Spinal cord (tissue), 10 donors: ENCODE results near the gene TMA7. TPM values are rescaled to one million over a fixed set of nuclear protein-coding genes. Genes with fewer than 3 reads are reported as not detected.
"Not testable (repeated sequence)": the region's sequence is repeated elsewhere in the genome, so short reads cannot be mapped to it uniquely, and the experiment has no call there.

Experiments
- DNase-seq, 6 donors: peaks; one replicate each; pipeline versions ENCODE4 v3.0.0 to v3.0.0-alpha.2; 2013 to 2015; ENCODE audit warnings: low spot score in 6 of 6, low read depth in 4 of 6
- H3K27ac ChIP-seq: one replicate; pipeline ENCODE4 v1.5.1; 2013; ENCODE audit warnings: low read depth, low read length, control low read depth
- H3K27me3 ChIP-seq: one replicate; pipeline ENCODE4 v1.6.1; 2013; ENCODE audit warnings: low read length; ENCODE audit not compliant: control insufficient read depth, insufficient read depth
- H3K36me3 ChIP-seq: one replicate; pipeline ENCODE4 v1.6.1; 2013; ENCODE audit warnings: low read length; ENCODE audit not compliant: control insufficient read depth, insufficient read depth
- H3K4me1 ChIP-seq: one replicate; pipeline ENCODE4 v1.6.1; 2013; ENCODE audit warnings: low read length; ENCODE audit not compliant: control insufficient read depth, insufficient read depth
- H3K4me3 ChIP-seq: one replicate; pipeline ENCODE4 v1.5.1; 2013; ENCODE audit warnings: low read depth, low read length, control low read depth
- H3K9me3 ChIP-seq: one replicate; pipeline ENCODE4 v1.6.1; 2013; ENCODE audit warnings: low read length; ENCODE audit not compliant: control insufficient read depth, insufficient read depth
- WGBS: methylation state at CpG from one replicate; pipeline ENCODE4 v1.1.5; 2013; ENCODE audit warnings: missing lambda C conversion rate; ENCODE audit not compliant: insufficient coverage; 5-methylcytosine and 5-hydroxymethylcytosine counted together
- polyA plus RNA-seq, 2 donors: library from polyadenylated mRNA; unstranded; fragments of 120-200 nt; gene quantifications; one replicate each; pipeline ENCODE4 v1.2.1, GENCODE V29; 2013; ENCODE audit not compliant: insufficient read length in 2 of 2
- total RNA-seq, 2 donors: library from RNA; depleted of rRNA in 1 of 2; stranded (reverse); fragments of 120-200 nt in 1 of 2; fragments of >200 nt in 1 of 2; gene quantifications; one replicate each; pipeline versions ENCODE4 v1.2.3 to v1.2.4, GENCODE V29; 2013 to 2014
- donor health status: healthy.

The TMA7 gene
- total and polyA plus RNA-seq, 4 donors: 120 to 435 (median 331) TPM

DNA sequence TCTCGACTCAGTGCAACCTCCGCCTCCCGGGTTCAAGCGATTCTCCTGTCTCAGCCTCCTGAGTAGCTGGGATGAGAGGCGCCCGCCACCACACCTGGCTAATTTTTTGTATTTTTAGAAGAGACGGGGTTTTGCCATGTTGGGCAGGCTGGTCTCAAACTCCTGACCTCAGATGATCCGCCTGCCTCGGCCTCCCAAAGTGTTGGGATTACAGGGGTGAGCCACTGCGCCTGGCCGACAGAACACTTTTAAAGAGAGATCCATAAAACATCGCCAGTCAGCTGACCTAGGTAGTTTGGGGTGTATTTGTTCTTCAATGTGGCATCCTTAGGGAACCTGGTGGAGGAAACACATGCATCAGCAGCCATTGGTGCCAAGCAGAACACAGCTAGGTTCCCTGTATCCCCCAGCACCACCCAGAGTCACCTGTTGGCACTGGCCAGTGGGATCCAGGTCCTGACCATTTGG, 38.6 kb upstream of the TMA7 start:
- H3K27ac ChIP-seq, H3K27me3 ChIP-seq, DNase-seq, H3K4me3 ChIP-seq, H3K9me3 ChIP-seq, H3K4me1 ChIP-seq: not testable (repeated sequence)
- H3K36me3 ChIP-seq: peaks cover 49% of the 10 kb centered on the region
- WGBS: 97% methylated on average over 11 of the region's 12 CpGs

DNA sequence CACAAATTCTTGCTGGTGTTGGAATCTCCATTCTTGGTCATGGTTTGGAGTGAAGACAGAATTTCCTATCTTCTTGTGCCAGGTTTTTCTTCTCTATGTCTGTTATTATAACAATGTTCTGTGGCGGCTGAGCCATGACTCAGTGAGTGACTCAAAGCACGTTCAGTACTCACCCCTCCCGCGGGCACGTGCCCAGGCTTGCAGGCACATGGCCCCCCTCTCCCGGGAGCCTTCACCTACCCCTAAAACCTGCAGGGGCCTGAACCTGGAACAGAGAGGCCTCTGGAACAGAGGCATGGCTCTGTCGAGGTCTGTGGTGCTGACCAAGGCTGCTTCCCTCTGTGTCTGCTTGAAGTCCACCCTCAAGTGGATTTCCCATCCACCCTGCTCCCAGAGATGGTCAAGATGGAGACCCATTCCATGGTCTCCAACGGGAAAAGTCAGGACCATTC, 37.8 kb upstream of the TMA7 start:
- Histone ChIP-seq H3K27me3 (no peaks in the 10 kb centered on the region), H3K27ac (no peak overlapping the region), H3K36me3 (peaks cover 57% of the 10 kb centered on the region), H3K4me3 (no peak overlapping the region), H3K9me3 (no peaks in the 10 kb centered on the region), H3K4me1 (peaks cover 5% of the 10 kb centered on the region)
- 92% methylated on average over 3 of the region's 8 CpGs for WGBS
- peak in 1 of 6 donors; percentile 23 for DNase-seq

DNA sequence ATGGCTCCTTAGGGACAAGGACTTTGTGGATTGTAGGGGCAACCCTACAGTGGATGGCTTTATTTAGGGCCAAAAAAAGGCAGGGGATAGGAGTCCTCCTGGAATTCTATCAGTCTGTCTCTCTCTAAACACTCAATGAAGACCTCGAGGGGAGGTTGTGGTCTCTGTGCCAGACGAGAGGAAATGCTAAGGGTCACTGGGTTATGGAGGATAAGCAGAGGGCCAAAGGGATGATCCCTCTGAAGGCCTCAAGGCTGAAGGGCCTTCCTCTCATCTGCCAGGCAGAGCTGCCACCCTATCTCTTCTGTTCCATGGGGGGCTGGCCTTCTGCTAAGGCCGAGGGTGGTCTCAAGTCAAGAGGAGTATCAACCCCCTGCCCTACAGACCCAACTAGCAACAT, 37.1 kb upstream of the TMA7 start:
- Histone ChIP-seq H3K27ac (no peak overlapping the region), H3K4me3 (no peak overlapping the region), H3K4me1 (peaks cover 5% of the 10 kb centered on the region), H3K36me3 (peaks cover 62% of the 10 kb centered on the region), H3K9me3 (no peaks in the 10 kb centered on the region), H3K27me3 (no peaks in the 10 kb centered on the region)
- no peak for DNase-seq
- 92% methylated on average over 1 of the region's 3 CpGs for WGBS

DNA sequence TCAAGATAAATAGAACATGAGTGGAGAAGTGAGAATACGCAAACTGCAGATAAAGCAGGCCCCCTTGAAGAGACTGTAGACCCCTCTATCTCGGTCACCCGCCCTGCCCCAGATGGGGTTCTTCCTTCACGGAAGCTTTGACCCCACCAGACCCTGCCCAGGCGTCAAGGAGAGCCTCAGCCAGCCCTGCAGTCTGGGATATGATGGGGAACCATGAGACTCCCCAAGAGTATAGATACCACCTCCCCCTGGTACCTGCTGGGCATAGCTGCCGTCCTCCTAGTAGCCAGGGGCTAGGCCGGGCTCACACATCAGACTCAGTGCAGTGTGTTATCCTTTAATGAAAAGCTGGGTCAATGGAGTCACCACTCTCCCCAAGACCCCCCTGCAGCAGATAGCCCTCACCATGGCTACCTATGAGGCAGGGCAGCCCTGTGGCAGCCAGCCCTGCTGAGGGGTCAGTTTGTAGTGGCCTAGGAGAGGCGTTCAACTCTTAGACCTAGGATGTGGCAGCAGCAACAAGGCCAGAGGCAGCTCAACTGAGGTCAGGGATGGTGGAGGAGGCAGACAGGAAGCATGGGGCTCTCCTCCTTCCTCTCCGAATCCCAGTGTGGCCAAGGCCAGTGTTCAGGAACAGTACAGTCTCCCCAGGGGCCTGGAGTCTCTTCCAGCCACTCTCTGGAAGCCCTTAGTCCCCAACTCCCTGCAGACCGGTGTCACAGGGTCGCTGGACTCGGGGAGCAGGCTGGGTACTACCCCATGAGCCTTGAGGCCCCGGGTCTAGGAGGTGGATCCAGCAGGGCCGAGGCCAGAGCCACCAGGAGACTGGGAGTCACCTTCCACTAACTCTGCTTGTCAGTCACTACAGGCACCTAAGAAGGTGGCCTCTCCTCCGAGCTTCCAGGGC, 36.3 kb upstream of the TMA7 start:
- H3K9me3 ChIP-seq: no peaks in the 10 kb centered on the region
- H3K27me3 ChIP-seq: no peaks in the 10 kb centered on the region
- peaks cover 71% of the 10 kb centered on the region for H3K36me3 ChIP-seq
- no peak overlapping the region for H3K27ac ChIP-seq
- no peak for DNase-seq
- peaks cover 2% of the 10 kb centered on the region for H3K4me1 ChIP-seq
- 92% methylated on average over 12 of the region's 15 CpGs for WGBS
- no peak overlapping the region for H3K4me3 ChIP-seq

DNA sequence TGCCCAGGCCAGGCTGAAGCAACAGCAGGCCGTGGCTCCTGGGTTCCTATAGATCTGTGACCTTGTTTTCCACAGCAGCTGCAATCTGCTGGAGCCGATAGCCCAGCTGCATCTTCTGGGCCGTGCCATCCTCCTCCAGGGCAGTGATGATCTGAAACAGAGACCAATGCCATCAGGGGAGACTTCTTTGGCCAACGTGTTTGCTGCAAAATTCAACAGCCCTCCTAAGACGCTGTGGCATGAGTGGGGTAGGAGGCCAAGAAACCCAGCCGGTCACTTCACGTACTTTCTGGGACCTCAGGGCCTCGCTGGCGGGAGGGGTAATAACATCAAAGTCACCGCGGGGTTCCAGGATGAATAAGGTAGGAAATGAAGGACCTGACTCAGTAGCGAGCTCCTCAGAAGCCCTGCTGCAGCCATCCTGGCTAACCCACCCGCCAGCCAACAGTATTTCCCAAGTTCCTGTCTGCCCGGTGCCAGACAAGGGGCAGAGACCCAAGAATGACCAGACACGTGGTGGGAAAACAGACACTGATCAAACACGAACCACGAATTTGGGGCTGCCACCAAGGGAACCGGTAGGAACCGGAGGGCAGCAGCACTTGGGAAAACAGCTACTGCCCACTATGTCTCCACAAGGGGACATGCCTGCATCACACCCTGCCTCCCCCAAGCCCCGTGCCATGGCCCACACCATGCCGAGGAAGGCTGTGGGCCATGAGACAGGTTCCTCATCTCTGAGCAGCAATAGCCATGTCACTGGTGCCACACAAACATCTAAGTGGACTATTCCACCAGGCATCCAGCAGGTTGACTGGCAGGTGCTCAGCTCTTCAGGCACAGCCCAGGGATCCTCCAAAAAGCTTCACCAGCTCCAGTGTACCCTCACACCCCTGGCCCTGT, 35.4 kb upstream of the TMA7 start:
- Histone ChIP-seq H3K36me3 (peaks cover 80% of the 10 kb centered on the region), H3K27me3 (no peaks in the 10 kb centered on the region), H3K4me3 (no peak overlapping the region), H3K4me1 (no peaks in the 10 kb centered on the region), H3K27ac (no peak overlapping the region), H3K9me3 (no peaks in the 10 kb centered on the region)
- 92% methylated on average over 21 of the region's 21 CpGs for WGBS
- DNase-seq: no peak

DNA sequence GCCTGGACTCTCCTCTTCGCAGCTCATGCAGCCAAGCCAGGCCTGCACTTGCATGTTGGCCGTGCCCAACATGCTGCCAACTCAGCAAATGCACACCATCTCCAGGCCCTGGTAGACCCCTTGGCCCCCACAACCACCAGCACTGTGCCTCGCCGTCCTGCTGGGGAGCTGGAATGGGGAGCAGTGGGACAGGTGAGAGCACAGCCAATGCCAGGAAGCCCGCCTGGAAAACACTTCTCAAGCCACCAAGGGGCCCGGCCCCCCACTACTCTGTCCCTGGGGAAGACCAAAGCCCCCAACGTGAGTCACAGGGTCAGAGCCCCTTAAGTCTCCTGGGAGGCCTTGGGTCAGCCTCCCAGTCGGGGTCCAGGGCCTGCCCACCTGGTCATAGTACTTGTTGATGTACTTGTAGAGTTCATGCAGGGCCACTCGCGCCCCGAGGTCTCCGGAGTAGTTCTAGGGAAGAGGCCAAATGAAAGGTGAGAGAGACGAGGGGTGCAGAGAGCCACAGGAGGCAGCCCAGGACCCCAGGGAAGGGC, 34.6 kb upstream of the TMA7 start:
- Histone ChIP-seq H3K27ac (no peak overlapping the region), H3K9me3 (no peaks in the 10 kb centered on the region), H3K4me3 (no peak overlapping the region), H3K27me3 (no peaks in the 10 kb centered on the region), H3K36me3 (peaks cover 87% of the 10 kb centered on the region), H3K4me1 (no peaks in the 10 kb centered on the region)
- DNase-seq: no peak
- WGBS: 97% methylated on average over 13 of the region's 13 CpGs

DNA sequence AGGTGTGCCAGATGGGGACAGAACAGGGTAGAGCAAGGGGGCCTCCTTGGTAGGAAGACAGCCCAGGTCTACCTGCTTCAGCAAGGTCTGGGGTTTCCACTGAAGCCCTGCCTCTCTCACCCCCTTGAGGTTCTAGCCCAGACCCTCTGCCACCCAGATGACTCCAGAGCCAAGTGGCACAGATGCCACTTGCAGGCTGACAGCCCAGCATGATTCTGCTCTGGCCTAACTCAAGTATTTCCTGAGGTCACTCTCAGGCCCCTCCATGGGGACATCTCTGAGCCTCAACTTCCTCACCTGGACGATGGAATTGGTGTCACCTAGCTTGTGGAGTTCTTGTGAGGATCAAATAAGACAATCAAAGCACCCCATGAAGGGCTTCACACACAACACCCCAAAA, 34.1 kb upstream of the TMA7 start:
- Histone ChIP-seq H3K36me3 (peaks cover 93% of the 10 kb centered on the region), H3K4me1 (no peaks in the 10 kb centered on the region), H3K4me3 (no peak overlapping the region), H3K9me3 (no peaks in the 10 kb centered on the region), H3K27me3 (no peaks in the 10 kb centered on the region), H3K27ac (no peak overlapping the region)
- WGBS: no CpG with 5 or more reads among the region's 1 CpG
- DNase-seq: no peak

DNA sequence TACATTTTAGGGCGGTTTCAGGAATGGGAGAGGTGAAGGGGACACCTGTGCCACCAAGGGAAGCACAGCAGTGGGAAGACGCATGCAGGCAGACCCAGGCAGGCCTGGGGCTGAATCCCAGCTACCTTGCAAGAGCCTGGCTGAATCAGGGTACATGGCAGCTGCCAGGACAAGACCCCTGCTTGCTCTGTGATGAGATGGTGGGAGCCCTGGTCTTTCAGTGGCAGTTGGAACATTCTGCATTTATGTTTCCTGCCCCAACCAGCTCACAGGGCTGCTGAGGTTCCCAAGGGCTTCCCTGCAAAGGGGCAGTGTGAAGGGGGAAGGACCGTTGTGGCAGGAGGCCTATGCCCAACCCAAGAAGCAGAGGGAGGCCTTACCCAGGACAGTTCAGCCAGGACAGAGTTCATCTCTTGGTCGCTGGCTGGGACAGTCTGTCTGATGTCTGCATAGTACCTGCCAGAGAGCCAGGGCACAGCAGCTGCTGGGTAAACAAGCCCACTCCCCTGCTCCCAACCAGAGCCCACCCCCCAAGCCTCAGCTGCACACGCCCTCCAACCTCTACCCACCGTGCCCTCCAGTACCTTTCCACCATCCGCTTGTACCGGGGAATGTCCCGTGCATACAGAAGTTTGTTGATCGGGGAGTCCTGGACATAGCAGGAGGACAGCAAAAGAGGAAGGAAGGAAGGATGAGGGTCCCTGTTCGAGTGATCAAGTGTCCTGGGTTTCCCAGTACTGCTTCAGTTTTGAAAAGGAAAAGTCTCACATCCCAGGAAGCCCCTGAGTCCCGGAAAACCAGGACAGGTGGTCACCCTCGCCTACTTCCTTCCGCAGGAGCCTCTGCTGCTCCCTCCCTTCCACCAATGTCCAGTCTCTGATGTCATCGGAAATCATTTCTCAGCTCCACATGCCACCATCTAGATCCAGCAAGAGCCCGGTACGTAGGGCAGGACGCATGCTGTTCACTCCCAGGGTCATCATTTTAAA, 33.3 kb upstream of the TMA7 start:
- Histone ChIP-seq H3K27ac (no peak overlapping the region), H3K9me3 (no peaks in the 10 kb centered on the region), H3K4me1 (no peaks in the 10 kb centered on the region), H3K36me3 (peaks cover 94% of the 10 kb centered on the region), H3K4me3 (no peak overlapping the region), H3K27me3 (no peaks in the 10 kb centered on the region)
- 92% methylated on average over 13 of the region's 18 CpGs for WGBS
- DNase-seq: no peak
